Transverse colon (tissue), 4 donors: ENCODE data around the gene C11orf21. TPM values are rescaled to one million over a fixed set of nuclear protein-coding genes. Genes with fewer than 3 reads are reported as not detected.
A peak's percentile ranks its signal among the peaks of the same experiment; 100 is the strongest.

Source experiments
- DNase-seq: peaks from one replicate; pipeline ENCODE4 v3.0.0-alpha.2; 2019
- H3K27ac ChIP-seq, 4 donors: fragments of 200-600 bp; sonication (generic); 2 replicates each; pipeline ENCODE4 v1.5.1; 2016 to 2018; ENCODE audit warnings: inconsistent platforms in 4 of 4
- H3K27me3 ChIP-seq: fragments of 200-600 bp; sonication (generic); 2 replicates; pipeline ENCODE4 v1.5.1; 2017; ENCODE audit warnings: inconsistent platforms
- H3K36me3 ChIP-seq, 4 donors: fragments of 200-600 bp; sonication (generic); 2 replicates each; pipeline ENCODE4 v1.5.1; 2017 to 2019; ENCODE audit warnings: inconsistent platforms in 4 of 4
- H3K4me1 ChIP-seq, 4 donors: fragments of 200-600 bp; sonication (generic); 2 replicates each; pipeline ENCODE4 v1.5.1; 2017 to 2020; ENCODE audit warnings: inconsistent platforms in 4 of 4
- H3K4me3 ChIP-seq, 4 donors: fragments of 200-600 bp; sonication (generic); 1 replicate in 1 of 4; 2 replicates in 3 of 4; pipeline versions ENCODE4 v1.5.1 to v1.6.1; 2017 to 2019; ENCODE audit warnings: inconsistent platforms in 4 of 4
- H3K9me3 ChIP-seq, 2 donors: fragments of 200-600 bp; sonication (generic); 2 replicates each; pipeline ENCODE4 v1.5.1; 2017 to 2019; ENCODE audit warnings: inconsistent platforms in 2 of 2
- EP300 ChIP-seq: sonication (generic); formaldehyde crosslinking; IDR thresholded peaks from one replicate; pipeline ENCODE4 v1.6.1; 2017; ENCODE audit warnings: antibody characterized with exemption, low read depth
- POLR2A ChIP-seq: fragments of 450-650 bp; IDR thresholded peaks from one replicate; pipeline ENCODE4 v1.6.1; 2016; ENCODE audit warnings: antibody characterized with exemption, mild to moderate bottlenecking, moderate library complexity
- POLR2AphosphoS5 ChIP-seq, 3 donors: sonication (generic); formaldehyde crosslinking; IDR thresholded peaks; one replicate each; pipeline ENCODE4 v1.6.1; 2016; ENCODE audit warnings: antibody characterized with exemption in 3 of 3
- WGBS, 2 donors: methylation state at CpG; one replicate each; pipeline ENCODE4 v1.1.5; 2018; ENCODE audit warnings: low coverage in 1 of 2; 5-methylcytosine and 5-hydroxymethylcytosine counted together
- in situ Hi-C, 4 donors: fragments of 200-750 bp; cut with MboI; loops; one replicate each; pipeline versions ENCODE4 v1.15.0 to v1.15.1; 2017; ENCODE audit warnings: low sequenced_read_pairs in 3 of 4, low pct_ligation_motif_present in 1 of 4, low pct_unique_long_range_greater_than_20kb in 1 of 4
- intact Hi-C: fragments of 100-400 bp; cut with DNase I; formaldehyde crosslinking; loops from one replicate; pipeline ENCODE4 v1.15.1; 2023; ENCODE audit warnings: low total_unique reads
- total RNA-seq, 4 donors: library from RNA; depleted of rRNA; stranded (reverse); fragments of >200 nt; gene quantifications; one replicate each; pipeline ENCODE4 v1.1.0, GENCODE V29; 2016
- TF ChIP-seq, protein P1 (sequence below), 5 experiments: fragments of 200-600 bp in 3 of 5; fragments of 450-650 bp in 2 of 5; sonication (generic) in 3 of 5; IDR thresholded peaks; 1 replicate in 2 of 5; 2 replicates in 3 of 5; pipeline ENCODE4 v1.5.1; 2016 to 2017; ENCODE audit warnings: antibody characterized with exemption in 5 of 5, inconsistent platforms in 3 of 5, mild to moderate bottlenecking in 2 of 5, moderate library complexity in 1 of 5

The C11orf21 gene
- under 1 TPM in 1 of 4 donors, not detected in 3; 0.27 TPM for total RNA-seq

DNA sequence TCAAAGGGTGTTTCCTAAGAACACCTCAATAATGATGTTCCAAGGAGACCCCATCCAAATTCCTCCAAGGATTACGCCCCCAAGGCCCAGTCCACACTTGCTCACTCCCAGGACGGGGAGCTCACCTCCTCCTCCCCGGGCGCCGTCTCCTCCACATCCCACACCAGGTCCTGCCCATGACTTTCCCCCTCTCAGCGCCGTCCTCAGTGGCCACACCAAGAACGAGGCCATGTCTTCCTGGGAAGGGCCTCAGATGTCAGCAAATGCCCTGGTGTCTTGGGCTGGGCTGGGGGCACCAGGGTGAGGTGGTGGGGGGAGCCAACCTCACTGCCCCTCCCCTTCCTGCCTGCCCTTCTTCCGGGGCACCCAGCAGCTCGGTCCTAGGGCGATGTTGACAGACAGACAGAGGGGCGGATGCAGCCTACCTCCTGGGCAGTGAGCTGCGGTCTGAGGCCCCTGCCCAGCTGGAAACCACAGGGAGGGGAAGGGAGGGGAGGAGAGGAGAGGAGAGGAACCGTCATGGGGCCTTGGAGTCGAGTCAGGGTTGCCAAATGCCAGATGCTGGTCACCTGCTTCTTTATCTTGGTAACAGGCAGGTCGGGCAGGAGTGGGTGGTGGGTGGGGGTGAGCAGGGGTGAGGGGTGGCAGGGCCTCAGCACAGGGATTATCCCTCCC lies at the start of gene C11orf21, which contains the start of gene TSPAN32:
C11orf21 (minus strand) TSS at position 288 of the 675 bp plus-strand sequence; CDS start at position 178, 110 bp downstream.
TSPAN32 (plus strand) TSS at position 383 of the 675 bp plus-strand sequence; CDS start at position 520, 137 bp downstream.
- in situ Hi-C loops = loop anchor here in 1 of 4 donors (25.0 kb wide), 1 partner anchor 586 kb away; the partner anchor contains the start of gene CDKN1C
- peak within 1 kb of the TSS in 2 of 4 donors; percentile 1 to 5 for H3K4me3 ChIP-seq
- intact Hi-C loops = no loop called here
- H3K4me1 ChIP-seq = peaks cover 10 to 45% (median 23%) of the 10 kb centered on the region in 4 donors
- DNase-seq = peak; percentile 57
- WGBS, 2 donors = 51% methylated on average over 14 of the region's 16 CpGs; no CpG with 5 or more reads in 1 of the 2 donors
- H3K27ac ChIP-seq = peak within 1 kb of the TSS; percentile 40 to 94 (median 66)
- TF ChIP-seq POLR2AphosphoS5 (IDR thresholded peaks at IDR 0.05) (no peak), EP300 (no peak), POLR2A (no peak)
- TF ChIP-seq, protein P1, sequence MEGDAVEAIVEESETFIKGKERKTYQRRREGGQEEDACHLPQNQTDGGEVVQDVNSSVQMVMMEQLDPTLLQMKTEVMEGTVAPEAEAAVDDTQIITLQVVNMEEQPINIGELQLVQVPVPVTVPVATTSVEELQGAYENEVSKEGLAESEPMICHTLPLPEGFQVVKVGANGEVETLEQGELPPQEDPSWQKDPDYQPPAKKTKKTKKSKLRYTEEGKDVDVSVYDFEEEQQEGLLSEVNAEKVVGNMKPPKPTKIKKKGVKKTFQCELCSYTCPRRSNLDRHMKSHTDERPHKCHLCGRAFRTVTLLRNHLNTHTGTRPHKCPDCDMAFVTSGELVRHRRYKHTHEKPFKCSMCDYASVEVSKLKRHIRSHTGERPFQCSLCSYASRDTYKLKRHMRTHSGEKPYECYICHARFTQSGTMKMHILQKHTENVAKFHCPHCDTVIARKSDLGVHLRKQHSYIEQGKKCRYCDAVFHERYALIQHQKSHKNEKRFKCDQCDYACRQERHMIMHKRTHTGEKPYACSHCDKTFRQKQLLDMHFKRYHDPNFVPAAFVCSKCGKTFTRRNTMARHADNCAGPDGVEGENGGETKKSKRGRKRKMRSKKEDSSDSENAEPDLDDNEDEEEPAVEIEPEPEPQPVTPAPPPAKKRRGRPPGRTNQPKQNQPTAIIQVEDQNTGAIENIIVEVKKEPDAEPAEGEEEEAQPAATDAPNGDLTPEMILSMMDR (IDR thresholded peaks at IDR 0.05) = no peak
- H3K36me3 ChIP-seq = no peaks in the 10 kb centered on the region
- no peaks in the 10 kb centered on the region for H3K9me3 ChIP-seq
- H3K27me3 ChIP-seq = no peaks in the 10 kb centered on the region

DNA sequence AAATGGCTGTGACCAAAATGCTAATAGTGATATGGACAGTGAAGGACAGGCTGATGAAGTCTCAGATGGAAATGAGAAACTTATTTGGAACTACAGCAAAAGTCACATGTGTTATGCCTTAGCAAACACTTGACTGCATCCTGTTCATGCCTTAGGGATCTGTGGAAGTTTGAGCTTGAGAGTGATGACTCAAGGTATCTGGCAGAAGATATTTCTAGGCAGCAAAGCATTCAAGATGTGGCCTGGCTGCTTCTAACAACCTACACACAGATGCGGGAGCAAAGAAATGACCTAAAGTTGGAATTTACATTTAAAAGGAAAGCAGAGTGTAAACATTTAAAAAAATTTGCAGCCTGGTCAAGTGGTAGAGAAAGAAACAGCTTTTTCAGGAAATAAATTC lies 47.3 kb upstream of the C11orf21 start:
- Histone ChIP-seq H3K27me3 (no peaks in the 10 kb centered on the region), H3K9me3 (no peaks in the 10 kb centered on the region), H3K36me3 (no peaks in the 10 kb centered on the region), H3K4me3 (no peak overlapping the region), H3K4me1 (no peaks in the 10 kb centered on the region), H3K27ac (no peak overlapping the region)
- TF ChIP-seq POLR2AphosphoS5 (IDR thresholded peaks at IDR 0.05) = no peak
- TF ChIP-seq EP300 = no peak
- no peak for TF ChIP-seq POLR2A
- TF ChIP-seq, protein P1 (IDR thresholded peaks at IDR 0.05) = no peak
- no peak for DNase-seq
- WGBS, 2 donors = 100% methylated on average over 1 of the region's 1 CpG
- in situ Hi-C loops = no loop called here
- intact Hi-C loops = no loop called here

DNA sequence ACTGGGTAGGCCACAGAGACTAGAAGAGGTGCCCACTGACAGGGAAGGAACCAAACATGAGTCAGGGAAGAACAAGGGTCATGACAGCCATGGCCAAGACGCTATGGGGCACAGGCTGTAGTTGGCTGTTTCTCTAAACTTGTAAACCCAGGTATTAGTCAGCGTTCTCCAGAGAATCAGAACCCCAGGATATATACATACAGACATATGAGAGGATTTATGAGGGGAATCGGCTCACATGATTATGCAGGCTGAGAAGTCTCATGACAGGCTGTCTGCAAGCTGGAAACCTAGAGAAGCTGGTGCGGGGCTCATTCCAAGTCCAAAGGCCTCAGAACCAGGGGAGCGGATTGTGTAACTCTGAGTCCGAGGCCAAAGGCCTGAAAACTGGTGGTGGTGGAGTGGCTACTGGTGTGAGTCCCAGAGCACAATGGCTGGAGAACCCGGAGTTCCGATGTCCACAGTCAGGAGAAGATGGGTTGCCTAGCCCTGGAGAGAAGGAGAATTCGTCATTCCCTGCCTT lies 45.7 kb upstream of the C11orf21 start:
- H3K27ac ChIP-seq = no peak overlapping the region
- in situ Hi-C loops (no loop called here), intact Hi-C loops (no loop called here)
- no peaks in the 10 kb centered on the region for H3K4me1 ChIP-seq
- H3K27me3 ChIP-seq = no peaks in the 10 kb centered on the region
- WGBS, 2 donors = 77 to 80% methylated on average over 1 to 9 of the region's 9 CpGs
- TF ChIP-seq POLR2A (no peak), POLR2AphosphoS5 (IDR thresholded peaks at IDR 0.05) (no peak), EP300 (no peak)
- TF ChIP-seq, protein P1 (IDR thresholded peaks at IDR 0.05) = no peak
- no peaks in the 10 kb centered on the region for H3K36me3 ChIP-seq
- DNase-seq = no peak
- no peak overlapping the region for H3K4me3 ChIP-seq
- H3K9me3 ChIP-seq = no peaks in the 10 kb centered on the region

DNA sequence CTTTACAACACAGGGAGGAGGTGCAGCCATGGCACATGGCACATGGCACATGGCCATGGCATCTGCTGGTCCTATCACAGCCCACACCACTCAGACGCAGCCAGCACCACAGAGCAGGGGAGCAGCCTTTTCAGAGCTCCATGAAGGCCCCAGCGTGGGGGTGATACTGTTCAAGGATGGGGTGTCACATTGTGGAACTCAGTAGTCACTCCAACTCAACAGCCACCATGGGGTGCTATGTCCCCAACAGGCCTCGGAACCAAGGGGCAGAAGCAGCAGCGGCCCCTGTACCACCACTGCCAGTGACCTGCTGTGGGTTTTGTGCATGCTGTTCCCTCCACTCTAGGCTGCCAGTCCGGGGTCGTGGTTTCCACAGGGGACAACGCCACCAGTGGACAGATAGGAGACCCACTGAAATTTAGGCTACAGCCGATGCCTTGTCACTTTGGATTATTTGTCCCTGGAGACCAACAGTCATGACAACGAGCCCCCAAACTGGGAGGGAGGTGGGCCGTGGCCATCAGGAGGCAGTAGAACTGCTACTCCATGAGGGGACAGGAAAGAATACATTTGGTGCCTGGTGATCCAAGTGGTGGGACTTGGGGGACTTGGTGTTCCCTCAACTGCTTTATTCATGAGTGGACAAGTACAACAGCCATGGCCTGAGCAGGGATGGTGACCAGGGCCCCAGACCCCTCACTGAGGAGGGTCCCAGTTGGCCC lies 45.0 kb upstream of the C11orf21 start:
- H3K4me3 ChIP-seq = no peak overlapping the region
- TF ChIP-seq POLR2AphosphoS5 (IDR thresholded peaks at IDR 0.05) (no peak), EP300 (no peak), POLR2A (no peak)
- TF ChIP-seq, protein P1 (IDR thresholded peaks at IDR 0.05) = no peak
- DNase-seq = no peak
- H3K4me1 ChIP-seq = no peaks in the 10 kb centered on the region
- in situ Hi-C loops (no loop called here), intact Hi-C loops (no loop called here)
- H3K9me3 ChIP-seq = no peaks in the 10 kb centered on the region
- 30 to 78% methylated on average over 2 to 10 of the region's 10 CpGs for WGBS, 2 donors
- no peak overlapping the region for H3K27ac ChIP-seq
- no peaks in the 10 kb centered on the region for H3K36me3 ChIP-seq
- no peaks in the 10 kb centered on the region for H3K27me3 ChIP-seq
